MM.1S (cell line): ENCODE data around the gene SPSB3.

Experiments
- DNase-seq: peaks from one replicate; pipeline ENCODE4 v3.0.0-alpha.2; 2015
- H2AFZ ChIP-seq: fragments of 300-600 bp; sonication (generic); 2 replicates; pipeline ENCODE4 v1.6.0; 2016; ENCODE audit warnings: antibody characterized with exemption, low read length
- H3F3A ChIP-seq: fragments of 300-600 bp; sonication (generic); 2 replicates; pipeline ENCODE4 v1.6.1; 2016; ENCODE audit warnings: mild to moderate bottlenecking, antibody characterized with exemption, low read length, moderate library complexity, mixed read lengths; ENCODE audit not compliant: insufficient read depth
- H3K27ac ChIP-seq: fragments of 300-600 bp; sonication (generic); 2 replicates; pipeline ENCODE4 v1.5.1; 2016; ENCODE audit warnings: mild to moderate bottlenecking, low read length
- H3K27me3 ChIP-seq: fragments of 300-600 bp; sonication (generic); replicated peaks from 2 replicates; pipeline ENCODE4 v1.6.0; 2016; ENCODE audit warnings: low read length; ENCODE audit not compliant: insufficient read depth
- H3K36me3 ChIP-seq: fragments of 300-600 bp; sonication (generic); replicated peaks from 2 replicates; pipeline ENCODE4 v1.6.1; 2016; ENCODE audit warnings: mild to moderate bottlenecking, low read length, mixed read lengths; ENCODE audit not compliant: insufficient read depth
- H3K4me1 ChIP-seq: fragments of 300-600 bp; sonication (generic); 2 replicates; pipeline ENCODE4 v1.6.1; 2016; ENCODE audit warnings: low read length, mixed read lengths
- H3K4me2 ChIP-seq: fragments of 300-600 bp; sonication (generic); 2 replicates; pipeline ENCODE4 v1.6.0; 2016; ENCODE audit warnings: low read depth, low read length
- H3K4me3 ChIP-seq: fragments of 300-600 bp; sonication (generic); 2 replicates; pipeline ENCODE4 v1.5.1; 2016; ENCODE audit warnings: low read length, mixed read lengths
- H3K79me2 ChIP-seq: fragments of 300-600 bp; sonication (generic); 2 replicates; pipeline ENCODE4 v1.6.1; 2016; ENCODE audit warnings: mixed run types, low read length, mixed read lengths
- H3K9ac ChIP-seq: fragments of 300-600 bp; sonication (generic); 2 replicates; pipeline ENCODE4 v1.6.1; 2016; ENCODE audit warnings: low read length, mixed read lengths
- H3K9me2 ChIP-seq: fragments of 300-600 bp; sonication (generic); replicated peaks from 2 replicates; pipeline ENCODE4 v1.6.1; 2016; ENCODE audit warnings: mild to moderate bottlenecking, low read length, mixed read lengths; ENCODE audit not compliant: insufficient read depth
- H3K9me3 ChIP-seq: fragments of 300-600 bp; sonication (generic); replicated peaks from 2 replicates; pipeline ENCODE4 v1.6.1; 2016; ENCODE audit warnings: mild to moderate bottlenecking, low read length, mixed read lengths; ENCODE audit not compliant: insufficient read depth
- H4K20me1 ChIP-seq: fragments of 300-600 bp; sonication (generic); 2 replicates; pipeline ENCODE4 v1.6.1; 2016; ENCODE audit warnings: mild to moderate bottlenecking, low read length, moderate library complexity, mixed read lengths; ENCODE audit not compliant: insufficient read depth
- CTCF ChIP-seq: fragments of 300-600 bp; sonication (generic); IDR thresholded peaks from 2 replicates; pipeline ENCODE4 v1.5.1; 2016; ENCODE audit warnings: antibody characterized with exemption, low read length, mixed read lengths
- EZH2 ChIP-seq: fragments of 300-600 bp; sonication (generic); optimal IDR thresholded peaks from 2 replicates; pipeline ENCODE3; 2017; ENCODE audit warnings: low read depth, mild to moderate bottlenecking, antibody characterized with exemption, low read length, mixed read lengths
- EZH2phosphoT487 ChIP-seq: fragments of 300-600 bp; sonication (generic); IDR thresholded peaks from 2 replicates; pipeline ENCODE4 v1.6.1; 2018; ENCODE audit warnings: antibody characterized with exemption, low read length

The SPSB3 gene

GRCh38 chr16:1772908-1773702 lies 9.3 kb downstream of the SPSB3 start, which contains the start of gene MRPS34:
MRPS34 (minus strand) TSS chr16:1773134; CDS start chr16:1773119, 15 bp downstream.
- H3K9me2 ChIP-seq: no peaks in the 10 kb centered on the region
- peak within 1 kb of the TSS; percentile 96 for H3K4me3 ChIP-seq
- no peaks in the 10 kb centered on the region for H3K27me3 ChIP-seq
- peaks cover 13% of the 10 kb centered on the region for H3F3A ChIP-seq
- 0 out of 2 replicates have a peak, but pooled peaks cover 3% of the 10 kb centered on the region for H3K4me1 ChIP-seq
- H3K9ac ChIP-seq: peak within 1 kb of the TSS; percentile 98
- no peaks in the 10 kb centered on the region for H4K20me1 ChIP-seq
- peak; percentile 75 for TF ChIP-seq CTCF
- no peak for TF ChIP-seq EZH2phosphoT487
- no peaks in the 10 kb centered on the region for H3K9me3 ChIP-seq
- H3K27ac ChIP-seq: peak within 1 kb of the TSS; percentile 90
- peaks cover 45% of the 10 kb centered on the region for H3K79me2 ChIP-seq
- peak within 1 kb of the TSS; percentile 94 for H3K4me2 ChIP-seq
- H3K36me3 ChIP-seq: no peaks in the 10 kb centered on the region
- DNase-seq: peak; percentile 88
- H2AFZ ChIP-seq: peak within 1 kb of the TSS; percentile 81

GRCh38 chr16:1772362-1772907 lies 9.9 kb downstream of the SPSB3 start, which contains the start of gene EME2:
EME2 (plus strand) TSS chr16:1772810; CDS start chr16:1773228, 418 bp downstream.
- Histone ChIP-seq H4K20me1 (no peaks in the 10 kb centered on the region), H3K79me2 (peaks cover 45% of the 10 kb centered on the region), H3K9me3 (no peaks in the 10 kb centered on the region), H3K27me3 (no peaks in the 10 kb centered on the region), H3K9ac (peak within 1 kb of the TSS; percentile 98), H3K4me2 (peak within 1 kb of the TSS; percentile 94), H3F3A (peaks cover 13% of the 10 kb centered on the region), H3K9me2 (no peaks in the 10 kb centered on the region), H3K4me3 (peak within 1 kb of the TSS; percentile 96), H3K4me1 (0 out of 2 replicates have a peak, but pooled peaks cover 3% of the 10 kb centered on the region), H2AFZ (peak within 1 kb of the TSS; percentile 81), H3K36me3 (no peaks in the 10 kb centered on the region), H3K27ac (peak within 1 kb of the TSS; percentile 90)
- peak; percentile 60 for DNase-seq
- no peak for TF ChIP-seq CTCF
- no peak for TF ChIP-seq EZH2phosphoT487
- TF ChIP-seq EZH2: no peak

DNA sequence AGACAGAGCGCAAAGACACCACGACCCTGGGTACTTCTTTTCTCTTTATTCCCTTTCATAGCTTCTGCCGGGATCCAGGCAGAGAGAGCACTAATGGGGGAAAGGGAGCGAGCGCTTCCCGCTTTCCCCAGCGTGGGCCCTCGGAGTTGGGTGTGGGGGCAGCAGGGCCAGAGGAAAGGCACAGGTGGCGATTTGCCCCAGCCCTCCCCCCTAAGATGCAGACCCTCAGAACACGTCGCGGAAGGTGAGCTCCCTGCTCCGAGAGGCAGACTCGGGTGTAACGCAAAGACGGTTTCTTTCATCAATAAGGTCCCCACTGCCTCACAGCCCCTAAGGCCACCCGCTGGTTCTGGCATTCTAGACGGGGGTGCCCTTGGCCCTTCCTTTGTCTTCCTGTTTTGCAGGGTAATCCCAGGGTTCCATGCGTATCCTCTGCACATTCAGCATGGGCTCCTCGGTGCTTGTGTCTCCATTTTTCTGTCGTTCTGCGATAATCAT lies 10.5 kb downstream of the SPSB3 start:
- Histone ChIP-seq H3F3A (peaks cover 13% of the 10 kb centered on the region), H3K4me2 (peak overlapping the region; percentile 94), H3K27ac (peak overlapping the region; percentile 90), H3K4me3 (peak overlapping the region; percentile 96), H3K36me3 (no peaks in the 10 kb centered on the region), H3K9me2 (no peaks in the 10 kb centered on the region), H3K4me1 (0 out of 2 replicates have a peak, but pooled peaks cover 3% of the 10 kb centered on the region), H3K9me3 (no peaks in the 10 kb centered on the region), H4K20me1 (no peaks in the 10 kb centered on the region), H3K27me3 (no peaks in the 10 kb centered on the region), H3K79me2 (peaks cover 45% of the 10 kb centered on the region), H2AFZ (peak overlapping the region; percentile 81; the same call in 1 of the 2 replicates), H3K9ac (peak overlapping the region; percentile 98)
- DNase-seq: no peak
- TF ChIP-seq EZH2phosphoT487: no peak
- no peak for TF ChIP-seq EZH2
- no peak for TF ChIP-seq CTCF
